KOPT-K1 (cell line): Measurements from ENCODE around the gene HIF1AN.

ENCODE experiments used
- H3K27ac ChIP-seq: fragments of 200-600 bp; sonication (generic); 2 replicates; pipeline ENCODE4 v1.5.1; 2016; ENCODE audit warnings: antibody characterized with exemption, mild to moderate bottlenecking, low read depth, low read length; ENCODE audit not compliant: poor library complexity, severe bottlenecking
- H3K36me3 ChIP-seq: fragments of 200-600 bp; sonication (generic); 2 replicates; pipeline ENCODE4 v1.5.1; 2017; ENCODE audit warnings: antibody characterized with exemption, mild to moderate bottlenecking, low read length, moderate library complexity; ENCODE audit not compliant: insufficient read depth
- H3K9me3 ChIP-seq: fragments of 200-600 bp; sonication (generic); 2 replicates; pipeline ENCODE4 v1.5.1; 2017; ENCODE audit warnings: antibody characterized with exemption, low read length, mild to moderate bottlenecking; ENCODE audit not compliant: insufficient read depth, poor library complexity, severe bottlenecking

HIF1AN gene

DNA sequence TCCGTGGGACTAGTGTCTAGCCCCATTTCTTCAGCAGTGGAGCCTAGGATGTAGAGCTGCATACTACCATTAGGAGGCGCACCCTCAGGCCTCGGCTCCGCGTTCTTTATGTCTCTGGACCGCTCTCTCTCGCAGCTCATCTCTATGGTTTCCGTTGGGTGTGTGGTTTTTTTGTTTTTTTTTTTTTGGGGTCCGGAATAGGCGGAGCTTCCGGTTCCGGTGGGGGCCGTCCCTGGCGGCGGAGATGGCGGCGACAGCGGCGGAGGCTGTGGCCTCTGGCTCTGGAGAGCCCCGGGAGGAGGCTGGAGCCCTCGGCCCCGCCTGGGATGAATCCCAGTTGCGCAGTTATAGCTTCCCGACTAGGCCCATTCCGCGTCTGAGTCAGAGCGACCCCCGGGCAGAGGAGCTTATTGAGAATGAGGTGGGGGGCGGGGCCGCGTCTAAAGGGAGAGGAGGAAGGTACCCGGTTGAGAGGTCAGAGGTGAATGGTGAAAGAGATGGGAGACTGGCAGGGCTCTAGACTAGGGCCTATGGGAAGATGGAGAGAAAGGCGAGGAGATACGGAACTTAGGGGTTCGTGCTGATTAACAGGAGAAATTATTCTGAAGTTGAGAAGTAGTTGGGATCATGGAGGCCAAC, at the start of gene HIF1AN:
HIF1AN (plus strand) TSS at position 229 of the 639 bp plus-strand sequence; CDS start at position 245, 16 bp downstream.
- Histone ChIP-seq H3K36me3 (peaks cover 43% of the 10 kb centered on the region), H3K9me3 (peaks cover 8% of the 10 kb centered on the region), H3K27ac (peak within 1 kb of the TSS; percentile 74)

DNA sequence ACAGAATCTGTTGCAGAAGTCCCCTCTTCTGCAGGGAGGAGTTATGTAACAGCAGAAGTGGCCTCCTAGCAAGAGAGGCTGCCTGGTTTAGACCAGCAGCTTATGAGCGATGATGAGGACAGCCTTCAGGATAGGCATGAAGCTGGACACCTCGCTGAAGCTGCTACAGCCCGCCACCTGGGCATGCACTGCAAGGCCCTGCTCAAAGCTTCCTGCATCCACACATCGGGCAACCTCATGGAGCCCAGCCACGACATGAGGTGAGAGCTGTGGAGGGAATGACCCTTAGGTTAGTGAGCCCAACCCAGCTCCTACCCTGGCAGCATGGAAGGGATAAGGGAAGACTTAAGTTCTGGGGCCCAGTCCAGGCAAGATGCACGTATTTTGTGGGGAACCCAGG, 48.2 kb upstream of the HIF1AN start:
- peaks cover 98% of the 10 kb centered on the region for H3K36me3 ChIP-seq
- no peaks in the 10 kb centered on the region for H3K9me3 ChIP-seq
- H3K27ac ChIP-seq: no peak overlapping the region

DNA sequence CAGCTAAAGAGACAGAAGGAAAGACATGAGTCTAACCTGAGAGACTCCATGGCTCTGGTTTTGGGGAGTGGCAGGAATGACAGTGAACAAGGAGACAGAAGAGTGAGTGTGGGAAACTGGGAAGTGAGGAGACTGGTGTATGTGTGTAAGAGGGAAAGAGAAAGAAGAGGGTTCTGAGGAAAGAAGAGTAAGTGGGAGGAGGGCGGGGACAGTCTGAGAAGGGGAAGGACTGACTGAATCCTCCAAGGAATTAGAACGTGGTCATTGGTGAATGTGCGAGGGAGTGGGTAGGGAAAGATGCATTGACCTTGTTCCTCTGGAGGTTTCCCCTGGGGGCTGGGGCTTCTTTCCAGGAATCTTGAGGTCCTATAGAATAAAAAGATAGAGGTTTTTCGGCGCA, 46.3 kb upstream of the HIF1AN start:
- H3K36me3 ChIP-seq: peaks cover 100% of the 10 kb centered on the region

GRCh38 chr10:100490531-100490930, 45.2 kb upstream of the HIF1AN start:
- Histone ChIP-seq H3K36me3 (peaks cover 100% of the 10 kb centered on the region), H3K9me3 (no peaks in the 10 kb centered on the region), H3K27ac (no peak overlapping the region)

More for the DNA sequence above, 46.3 kb upstream of the HIF1AN start:
- H3K27ac ChIP-seq: no peak overlapping the region
- no peaks in the 10 kb centered on the region for H3K9me3 ChIP-seq

DNA sequence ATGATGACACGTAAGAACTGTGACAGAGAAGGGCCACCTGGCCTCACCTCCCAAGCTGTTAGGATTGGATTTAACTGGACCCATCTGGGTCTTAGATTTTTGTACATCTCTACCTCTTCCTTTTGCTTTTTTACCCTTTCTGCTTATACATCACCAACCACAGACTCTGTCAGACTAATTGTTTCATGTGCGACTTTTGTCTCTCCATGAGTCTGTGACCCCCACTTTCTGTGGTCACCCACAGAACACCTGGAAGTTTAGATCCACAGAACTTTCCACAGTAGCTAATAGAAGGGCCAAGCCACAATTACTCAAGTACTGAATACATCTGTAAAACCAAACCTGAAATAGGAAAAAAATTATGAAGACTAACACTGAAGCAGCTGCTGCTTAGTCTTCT, 39.2 kb upstream of the HIF1AN start:
- H3K27ac ChIP-seq: peak overlapping the region; percentile 68
- no peaks in the 10 kb centered on the region for H3K9me3 ChIP-seq
- peaks cover 100% of the 10 kb centered on the region for H3K36me3 ChIP-seq

DNA sequence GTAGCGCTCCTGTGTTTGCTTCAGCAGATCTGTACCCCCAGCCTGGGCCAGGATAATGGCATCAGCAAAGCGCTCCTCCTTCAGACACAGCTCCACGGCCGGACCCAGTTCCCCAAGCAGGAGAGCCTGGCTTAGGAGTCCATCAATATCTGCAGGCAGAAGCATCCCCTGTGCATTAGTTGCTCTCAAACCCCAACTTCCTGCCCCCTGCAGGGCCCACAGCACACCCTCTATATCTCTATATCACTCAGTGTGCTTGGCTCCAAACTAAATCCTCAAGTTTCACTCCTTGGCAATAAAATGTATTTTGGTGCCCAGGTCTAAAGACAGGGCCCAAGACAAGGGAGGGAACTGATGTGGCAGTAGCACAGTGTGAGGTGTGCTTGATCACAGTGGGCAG, 37.7 kb upstream of the HIF1AN start:
- no peaks in the 10 kb centered on the region for H3K9me3 ChIP-seq
- H3K36me3 ChIP-seq: peaks cover 100% of the 10 kb centered on the region
- H3K27ac ChIP-seq: peak overlapping the region; percentile 68

- Histone ChIP-seq H3K9me3 (no peaks in the 10 kb centered on the region), H3K36me3 (peaks cover 100% of the 10 kb centered on the region)
Observed at GRCh38 chr10:100501423-100501822, 34.3 kb upstream of the HIF1AN start.

DNA sequence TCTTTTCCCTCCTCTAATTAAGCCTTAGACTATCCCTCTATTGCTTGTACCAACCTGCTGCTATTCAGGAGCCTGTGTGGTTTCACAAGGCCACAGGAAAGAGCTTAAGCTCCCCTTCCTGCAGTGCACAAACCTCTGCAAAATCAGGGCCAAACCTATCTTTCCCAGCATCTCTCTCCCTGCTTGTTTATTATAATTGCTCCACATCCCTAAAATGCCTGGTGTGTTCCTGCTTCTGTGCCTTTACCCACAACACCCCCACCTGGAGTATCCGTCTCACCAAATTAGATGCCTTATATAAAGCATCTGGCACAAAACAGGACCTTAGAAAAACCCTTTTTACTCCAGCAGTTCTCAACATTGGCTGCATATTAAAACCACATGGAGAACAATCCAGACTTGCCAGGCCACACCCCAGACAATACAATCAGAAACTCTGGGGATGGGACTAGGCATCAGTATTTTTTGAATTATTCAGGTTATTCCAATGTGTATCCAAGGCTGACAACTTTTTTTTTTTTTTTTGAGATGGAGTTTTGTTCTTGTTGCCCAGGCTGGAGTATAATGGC, 32.7 kb upstream of the HIF1AN start:
- Histone ChIP-seq H3K27ac (peak overlapping the region; percentile 99), H3K9me3 (no peaks in the 10 kb centered on the region), H3K36me3 (peaks cover 99% of the 10 kb centered on the region)

More at GRCh38 chr10:100501423-100501822, 34.3 kb upstream of the HIF1AN start:
- peak overlapping the region; percentile 99 for H3K27ac ChIP-seq

DNA sequence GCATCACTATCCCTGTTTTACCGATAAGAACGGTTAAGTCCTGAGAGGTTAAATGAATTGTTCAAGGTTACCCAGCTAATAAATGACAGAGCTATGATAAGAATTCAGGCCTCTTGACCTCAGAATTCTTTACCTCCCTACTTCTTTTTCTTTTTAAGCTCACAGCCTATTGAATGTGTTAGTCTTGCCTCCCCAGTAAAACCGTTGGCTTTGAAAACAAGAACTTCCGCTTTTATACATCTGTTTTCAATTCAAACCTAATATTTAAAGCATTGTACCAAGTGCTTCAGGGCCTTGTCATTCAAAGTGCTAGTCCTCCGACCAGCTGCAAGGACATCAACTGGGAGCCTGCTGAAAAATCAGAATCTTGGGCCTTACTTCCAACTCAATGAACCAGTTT, 31.6 kb upstream of the HIF1AN start:
- H3K9me3 ChIP-seq: no peaks in the 10 kb centered on the region
- peak overlapping the region; percentile 99 for H3K27ac ChIP-seq
- peaks cover 88% of the 10 kb centered on the region for H3K36me3 ChIP-seq

- Histone ChIP-seq H3K9me3 (no peaks in the 10 kb centered on the region), H3K27ac (peak overlapping the region; percentile 99), H3K36me3 (peaks cover 77% of the 10 kb centered on the region)
Observed at GRCh38 chr10:100505164-100505563, 30.6 kb upstream of the HIF1AN start.

GRCh38 chr10:100506596-100507356, 29.0 kb upstream of the HIF1AN start:
- H3K9me3 ChIP-seq: no peaks in the 10 kb centered on the region
- peak overlapping the region; percentile 99 for H3K27ac ChIP-seq
- peaks cover 61% of the 10 kb centered on the region for H3K36me3 ChIP-seq

GRCh38 chr10:100507357-100507732, 28.4 kb upstream of the HIF1AN start:
- Histone ChIP-seq H3K36me3 (peaks cover 55% of the 10 kb centered on the region), H3K9me3 (no peaks in the 10 kb centered on the region), H3K27ac (peak overlapping the region; percentile 99)

DNA sequence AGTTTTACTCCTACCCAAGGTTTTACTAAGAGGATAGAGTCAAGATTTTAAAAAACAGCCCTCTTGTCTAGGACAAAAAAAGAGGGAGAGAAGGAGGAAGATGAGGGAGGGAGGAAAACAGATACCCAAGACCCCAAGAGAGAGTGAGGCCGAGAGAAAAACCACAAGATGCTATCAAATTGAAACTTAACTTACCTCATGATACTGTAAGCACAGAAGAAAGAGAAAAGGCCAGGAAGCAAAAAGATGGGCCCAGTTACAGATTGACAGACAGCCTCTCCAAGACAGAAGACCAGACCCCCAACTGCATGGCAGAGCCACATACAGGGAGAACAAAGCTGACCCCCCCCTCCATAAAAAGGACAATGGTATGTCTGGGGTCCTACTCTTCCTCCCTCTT, 27.5 kb upstream of the HIF1AN start:
- H3K27ac ChIP-seq: peak overlapping the region; percentile 99
- no peaks in the 10 kb centered on the region for H3K9me3 ChIP-seq
- H3K36me3 ChIP-seq: peaks cover 46% of the 10 kb centered on the region

GRCh38 chr10:100508691-100509150, 27.0 kb upstream of the HIF1AN start:
- Histone ChIP-seq H3K36me3 (peaks cover 42% of the 10 kb centered on the region), H3K9me3 (no peaks in the 10 kb centered on the region), H3K27ac (peak overlapping the region; percentile 99)

DNA sequence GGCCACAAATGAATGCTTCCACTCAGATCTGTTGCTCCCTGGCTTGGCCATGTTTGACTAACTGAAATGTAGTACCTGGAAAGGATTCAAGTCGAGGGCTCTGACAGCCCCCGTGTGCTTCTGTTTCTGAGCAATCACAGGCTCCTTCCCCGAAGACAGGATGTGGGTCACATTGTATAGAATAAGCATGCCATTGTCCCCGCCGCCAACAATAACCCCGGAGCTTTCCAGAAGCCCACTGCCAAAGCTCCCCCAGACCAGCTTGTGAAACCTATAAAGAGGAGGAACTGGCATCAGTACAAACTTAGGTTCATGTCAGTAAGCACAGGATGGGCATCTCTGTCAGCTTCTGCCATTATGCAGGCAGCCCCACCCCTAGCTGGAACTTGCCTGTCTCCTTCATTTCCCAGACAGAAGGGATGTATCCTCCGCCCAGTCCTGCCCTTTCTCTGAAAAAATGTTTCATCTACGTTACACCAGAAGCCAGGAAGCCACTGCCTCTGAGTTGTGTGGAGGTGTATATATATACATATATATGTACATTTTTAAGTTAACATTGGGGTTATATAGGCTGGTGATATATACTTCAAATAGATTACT, 26.4 kb upstream of the HIF1AN start:
- H3K27ac ChIP-seq: peak overlapping the region; percentile 99
- peaks cover 35% of the 10 kb centered on the region for H3K36me3 ChIP-seq

More for the DNA sequence above, 26.4 kb upstream of the HIF1AN start:
- H3K9me3 ChIP-seq: no peaks in the 10 kb centered on the region
